Liver (tissue), 9 donors: ENCODE results near the gene OR4K14. TPM values are rescaled to one million over a fixed set of nuclear protein-coding genes. Genes with fewer than 3 reads are reported as not detected.

Experiments
- DNase-seq: peaks from one replicate; pipeline ENCODE4 v3.0.0-alpha.2; 2017; ENCODE audit warnings: low spot score
- H3K27ac ChIP-seq, 2 donors: one replicate each; pipeline ENCODE4 v1.7.0; 2013; ENCODE audit warnings: inconsistent platforms in 2 of 2, low read length in 2 of 2, control low read depth in 1 of 2, low read depth in 1 of 2, mild to moderate bottlenecking in 1 of 2
- H3K27me3 ChIP-seq, 4 donors: one replicate each; pipeline versions ENCODE4 v1.6.1 to v1.7.0; 2013; ENCODE audit warnings: low read length in 3 of 4, inconsistent platforms in 1 of 4, mild to moderate bottlenecking in 1 of 4, moderate library complexity in 1 of 4; ENCODE audit not compliant: control insufficient read depth in 4 of 4, insufficient read depth in 4 of 4
- H3K36me3 ChIP-seq, 4 donors: one replicate each; pipeline versions ENCODE4 v1.6.1 to v1.7.0; 2013; ENCODE audit warnings: low read length in 3 of 4, mild to moderate bottlenecking in 3 of 4, low read depth in 1 of 4, moderate library complexity in 1 of 4; ENCODE audit not compliant: control insufficient read depth in 4 of 4, insufficient read depth in 3 of 4
- H3K4me1 ChIP-seq, 4 donors: one replicate each; pipeline versions ENCODE4 v1.6.1 to v1.7.0; 2013; ENCODE audit warnings: low read length in 3 of 4, mild to moderate bottlenecking in 3 of 4, moderate library complexity in 1 of 4; ENCODE audit not compliant: control insufficient read depth in 4 of 4, insufficient read depth in 4 of 4
- H3K4me3 ChIP-seq, 3 donors: one replicate each; pipeline versions ENCODE4 v1.6.1 to v1.7.0; 2013; ENCODE audit warnings: low read length in 3 of 3, control low read depth in 1 of 3, low read depth in 1 of 3, mild to moderate bottlenecking in 1 of 3
- H3K9ac ChIP-seq, 2 donors: one replicate each; pipeline ENCODE4 v1.7.0; 2013; ENCODE audit warnings: low read length in 2 of 2, mild to moderate bottlenecking in 2 of 2, moderate library complexity in 2 of 2, control low read depth in 1 of 2, low read depth in 1 of 2
- H3K9me3 ChIP-seq, 4 donors: one replicate each; pipeline versions ENCODE4 v1.6.1 to v1.7.0; 2013; ENCODE audit warnings: low read length in 3 of 4; ENCODE audit not compliant: control insufficient read depth in 4 of 4
- EGR1 ChIP-seq, 2 donors: IDR thresholded peaks; 2 replicates each; pipeline ENCODE4 v1.6.1; 2016 to 2018; ENCODE audit warnings: antibody characterized with exemption in 2 of 2, low read depth in 2 of 2
- FOXA1 ChIP-seq: IDR thresholded peaks from 2 replicates; pipeline ENCODE4 v1.6.1; 2016; ENCODE audit warnings: antibody characterized with exemption
- FOXA2 ChIP-seq: IDR thresholded peaks from 2 replicates; pipeline ENCODE4 v1.6.1; 2016; ENCODE audit warnings: antibody characterized with exemption
- HNF4A ChIP-seq, 2 donors: conservative IDR thresholded peaks; 2 replicates each; pipeline ENCODE4 v1.6.1; 2016; ENCODE audit warnings: antibody characterized with exemption in 2 of 2, mild to moderate bottlenecking in 2 of 2
- HNF4G ChIP-seq: IDR thresholded peaks from 2 replicates; pipeline ENCODE4 v1.6.1; 2016; ENCODE audit warnings: antibody characterized with exemption
- JUND ChIP-seq, 2 donors: IDR thresholded peaks; 2 replicates each; pipeline ENCODE4 v1.6.1; 2016; ENCODE audit warnings: antibody characterized with exemption in 2 of 2
- NR2F2 ChIP-seq: IDR thresholded peaks from 2 replicates; pipeline ENCODE4 v1.6.1; 2016; ENCODE audit warnings: antibody characterized with exemption
- RAD21 ChIP-seq, 2 donors: IDR thresholded peaks; 2 replicates each; pipeline ENCODE4 v1.6.1; 2016; ENCODE audit warnings: antibody characterized with exemption in 2 of 2, mild to moderate bottlenecking in 2 of 2
- RXRA ChIP-seq, 2 donors: IDR thresholded peaks; 2 replicates each; pipeline ENCODE4 v1.6.1; 2017 to 2018; ENCODE audit warnings: antibody characterized with exemption in 2 of 2, mild to moderate bottlenecking in 1 of 2
- SP1 ChIP-seq: IDR thresholded peaks from 2 replicates; pipeline ENCODE4 v1.6.1; 2018; ENCODE audit warnings: antibody characterized with exemption, mild to moderate bottlenecking
- TAF1 ChIP-seq: conservative IDR thresholded peaks from 2 replicates; pipeline ENCODE4 v1.6.1; 2016; ENCODE audit warnings: antibody characterized with exemption, mild to moderate bottlenecking
- YY1 ChIP-seq: IDR thresholded peaks from 2 replicates; pipeline ENCODE4 v1.6.1; 2016; ENCODE audit warnings: antibody characterized with exemption, mild to moderate bottlenecking
- WGBS: extraction: QIAGEN DNeasy Blood & Tissue Kit; methylation state at CpG from one replicate; pipeline ENCODE4 v1.1.7; 2013; 5-methylcytosine and 5-hydroxymethylcytosine counted together
- polyA plus RNA-seq, 2 donors: library from polyadenylated mRNA; stranded (reverse) in 1 of 2; unstranded in 1 of 2; fragments of 200-250 nt in 1 of 2; fragments of >200 nt in 1 of 2; fragmentation: Nextera tagmentation in 1 of 2; extraction: Ambion mirVana in 1 of 2; gene quantifications; one replicate each; pipeline versions ENCODE4 v1.2.1 to v1.2.3, GENCODE V29; 2013 to 2015
- total RNA-seq, 2 donors: library from RNA; depleted of rRNA; stranded (reverse); fragments of >200 nt; gene quantifications; one replicate each; pipeline ENCODE4 v1.2.3, GENCODE V29; 2014
- TF ChIP-seq, protein P1 (sequence below): fragments of 150-350 bp; IDR thresholded peaks from 2 replicates; pipeline ENCODE4 v1.5.1; 2017; ENCODE audit warnings: improper control_type of control experiment, low read depth, low read length; ENCODE audit not compliant: missing input control
- TF ChIP-seq, protein P2 (sequence below): IDR thresholded peaks from 2 replicates; pipeline ENCODE4 v1.6.1; 2016; ENCODE audit warnings: antibody characterized with exemption, mild to moderate bottlenecking
- TF ChIP-seq, protein P3 (sequence below): IDR thresholded peaks from 2 replicates; pipeline ENCODE4 v1.6.1; 2016; ENCODE audit warnings: antibody characterized with exemption
- TF ChIP-seq, protein P4 (sequence below): IDR thresholded peaks from 2 replicates; pipeline ENCODE4 v1.6.1; 2016; ENCODE audit warnings: antibody characterized with exemption
- donor health status: healthy.
- donor health status: healthy.
- donor health status: healthy.
- donor health status: healthy.
- donor health status: healthy.

Gene OR4K14, protein sequence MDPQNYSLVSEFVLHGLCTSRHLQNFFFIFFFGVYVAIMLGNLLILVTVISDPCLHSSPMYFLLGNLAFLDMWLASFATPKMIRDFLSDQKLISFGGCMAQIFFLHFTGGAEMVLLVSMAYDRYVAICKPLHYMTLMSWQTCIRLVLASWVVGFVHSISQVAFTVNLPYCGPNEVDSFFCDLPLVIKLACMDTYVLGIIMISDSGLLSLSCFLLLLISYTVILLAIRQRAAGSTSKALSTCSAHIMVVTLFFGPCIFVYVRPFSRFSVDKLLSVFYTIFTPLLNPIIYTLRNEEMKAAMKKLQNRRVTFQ
- total RNA-seq: not detected
- not detected for polyA plus RNA-seq

DNA sequence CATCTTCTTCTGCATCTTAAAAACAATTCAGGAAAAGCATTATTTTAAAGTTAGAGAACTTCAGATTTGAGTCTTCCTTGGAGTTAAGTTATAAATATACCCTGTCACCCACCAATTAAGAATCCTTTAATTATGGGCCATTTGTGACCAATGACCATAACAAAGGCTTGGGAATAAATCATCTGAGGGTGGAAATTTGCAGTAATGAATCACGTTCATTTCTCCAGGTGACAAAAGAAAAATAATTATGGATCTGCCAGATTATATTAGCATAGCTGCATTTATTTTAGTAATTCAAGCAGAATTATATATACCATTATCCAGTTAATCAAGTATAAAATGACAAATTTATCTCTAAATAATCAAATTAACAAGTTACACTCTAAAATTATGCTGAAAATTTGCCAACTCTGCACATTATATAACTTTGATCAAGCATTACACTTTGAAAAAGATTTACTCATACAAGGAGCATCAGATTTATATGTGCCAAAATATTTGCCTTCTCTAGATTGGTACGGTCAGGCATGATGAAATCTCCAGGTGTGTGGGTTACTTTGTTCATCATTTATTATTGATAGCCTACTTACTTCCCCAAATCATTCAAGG lies at the start of gene OR4K14:
TSS of gene OR4K14 (minus strand) at position 51 of the 609 bp plus-strand sequence. CDS start 4,114 bp downstream, outside the sequence.
- no peaks in the 10 kb centered on the region for H3K36me3 ChIP-seq
- H3K4me3 ChIP-seq: no peak within 1 kb of the TSS
- peaks cover 0 to 4% (median 4%) of the 10 kb centered on the region in 4 donors for H3K9me3 ChIP-seq
- no peak within 1 kb of the TSS for H3K27ac ChIP-seq
- no peak within 1 kb of the TSS for H3K9ac ChIP-seq
- H3K27me3 ChIP-seq: no peaks in the 10 kb centered on the region
- no peaks in the 10 kb centered on the region for H3K4me1 ChIP-seq
- 65% methylated on average over 2 of the region's 2 CpGs for WGBS
- DNase-seq: no peak
- TF ChIP-seq FOXA1: no peak
- TF ChIP-seq, protein P1, sequence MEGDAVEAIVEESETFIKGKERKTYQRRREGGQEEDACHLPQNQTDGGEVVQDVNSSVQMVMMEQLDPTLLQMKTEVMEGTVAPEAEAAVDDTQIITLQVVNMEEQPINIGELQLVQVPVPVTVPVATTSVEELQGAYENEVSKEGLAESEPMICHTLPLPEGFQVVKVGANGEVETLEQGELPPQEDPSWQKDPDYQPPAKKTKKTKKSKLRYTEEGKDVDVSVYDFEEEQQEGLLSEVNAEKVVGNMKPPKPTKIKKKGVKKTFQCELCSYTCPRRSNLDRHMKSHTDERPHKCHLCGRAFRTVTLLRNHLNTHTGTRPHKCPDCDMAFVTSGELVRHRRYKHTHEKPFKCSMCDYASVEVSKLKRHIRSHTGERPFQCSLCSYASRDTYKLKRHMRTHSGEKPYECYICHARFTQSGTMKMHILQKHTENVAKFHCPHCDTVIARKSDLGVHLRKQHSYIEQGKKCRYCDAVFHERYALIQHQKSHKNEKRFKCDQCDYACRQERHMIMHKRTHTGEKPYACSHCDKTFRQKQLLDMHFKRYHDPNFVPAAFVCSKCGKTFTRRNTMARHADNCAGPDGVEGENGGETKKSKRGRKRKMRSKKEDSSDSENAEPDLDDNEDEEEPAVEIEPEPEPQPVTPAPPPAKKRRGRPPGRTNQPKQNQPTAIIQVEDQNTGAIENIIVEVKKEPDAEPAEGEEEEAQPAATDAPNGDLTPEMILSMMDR: no peak
- TF ChIP-seq, protein P2, sequence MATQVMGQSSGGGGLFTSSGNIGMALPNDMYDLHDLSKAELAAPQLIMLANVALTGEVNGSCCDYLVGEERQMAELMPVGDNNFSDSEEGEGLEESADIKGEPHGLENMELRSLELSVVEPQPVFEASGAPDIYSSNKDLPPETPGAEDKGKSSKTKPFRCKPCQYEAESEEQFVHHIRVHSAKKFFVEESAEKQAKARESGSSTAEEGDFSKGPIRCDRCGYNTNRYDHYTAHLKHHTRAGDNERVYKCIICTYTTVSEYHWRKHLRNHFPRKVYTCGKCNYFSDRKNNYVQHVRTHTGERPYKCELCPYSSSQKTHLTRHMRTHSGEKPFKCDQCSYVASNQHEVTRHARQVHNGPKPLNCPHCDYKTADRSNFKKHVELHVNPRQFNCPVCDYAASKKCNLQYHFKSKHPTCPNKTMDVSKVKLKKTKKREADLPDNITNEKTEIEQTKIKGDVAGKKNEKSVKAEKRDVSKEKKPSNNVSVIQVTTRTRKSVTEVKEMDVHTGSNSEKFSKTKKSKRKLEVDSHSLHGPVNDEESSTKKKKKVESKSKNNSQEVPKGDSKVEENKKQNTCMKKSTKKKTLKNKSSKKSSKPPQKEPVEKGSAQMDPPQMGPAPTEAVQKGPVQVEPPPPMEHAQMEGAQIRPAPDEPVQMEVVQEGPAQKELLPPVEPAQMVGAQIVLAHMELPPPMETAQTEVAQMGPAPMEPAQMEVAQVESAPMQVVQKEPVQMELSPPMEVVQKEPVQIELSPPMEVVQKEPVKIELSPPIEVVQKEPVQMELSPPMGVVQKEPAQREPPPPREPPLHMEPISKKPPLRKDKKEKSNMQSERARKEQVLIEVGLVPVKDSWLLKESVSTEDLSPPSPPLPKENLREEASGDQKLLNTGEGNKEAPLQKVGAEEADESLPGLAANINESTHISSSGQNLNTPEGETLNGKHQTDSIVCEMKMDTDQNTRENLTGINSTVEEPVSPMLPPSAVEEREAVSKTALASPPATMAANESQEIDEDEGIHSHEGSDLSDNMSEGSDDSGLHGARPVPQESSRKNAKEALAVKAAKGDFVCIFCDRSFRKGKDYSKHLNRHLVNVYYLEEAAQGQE: no peak
- TF ChIP-seq EGR1 (IDR thresholded peaks at IDR 0.05; ENCODE audit: low read depth in 2 of 2): no peak
- TF ChIP-seq RXRA (IDR thresholded peaks at IDR 0.05): no peak
- TF ChIP-seq SP1: no peak
- TF ChIP-seq, protein P3, sequence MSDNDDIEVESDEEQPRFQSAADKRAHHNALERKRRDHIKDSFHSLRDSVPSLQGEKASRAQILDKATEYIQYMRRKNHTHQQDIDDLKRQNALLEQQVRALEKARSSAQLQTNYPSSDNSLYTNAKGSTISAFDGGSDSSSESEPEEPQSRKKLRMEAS: no peak

DNA sequence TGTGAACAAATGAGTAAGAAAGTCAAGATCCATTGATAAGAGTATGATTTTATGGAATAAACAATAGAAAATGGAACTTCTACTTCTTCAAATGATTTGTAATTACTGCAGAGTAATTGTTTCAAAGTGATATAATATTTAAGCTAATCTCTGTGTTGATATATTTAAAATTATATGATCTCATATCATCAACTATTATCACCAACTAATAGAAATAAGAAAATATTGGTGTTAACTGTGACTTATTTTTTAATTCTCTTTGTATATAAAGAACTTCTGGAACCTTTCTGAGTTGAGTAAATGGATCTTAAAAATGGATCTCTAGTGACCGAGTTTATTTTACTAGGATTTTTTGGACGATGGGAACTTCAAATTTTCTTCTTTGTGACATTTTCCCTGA lies 40.6 kb upstream of the OR4K14 start, which contains the start of gene OR4L1:
TSS of gene OR4L1 (plus strand) at position 301 of the 400 bp plus-strand sequence. CDS start at position 301, 0 bp downstream.
- Histone ChIP-seq H3K4me3 (no peak within 1 kb of the TSS), H3K9me3 (peaks cover 0 to 4% (median 0%) of the 10 kb centered on the region in 4 donors), H3K36me3 (no peaks in the 10 kb centered on the region), H3K9ac (no peak within 1 kb of the TSS), H3K27me3 (no peaks in the 10 kb centered on the region), H3K4me1 (no peaks in the 10 kb centered on the region), H3K27ac (no peak within 1 kb of the TSS)
- DNase-seq: no peak
- 57% methylated on average over 2 of the region's 2 CpGs for WGBS
- no peak for TF ChIP-seq FOXA2
- TF ChIP-seq, protein P2: no peak
- TF ChIP-seq HNF4G: no peak
- TF ChIP-seq HNF4A (conservative IDR thresholded peaks at IDR 0.05): no peak
- TF ChIP-seq RAD21 (IDR thresholded peaks at IDR 0.05): no peak
- TF ChIP-seq, protein P1: no peak
- TF ChIP-seq, protein P3: no peak
- TF ChIP-seq, protein P4, sequence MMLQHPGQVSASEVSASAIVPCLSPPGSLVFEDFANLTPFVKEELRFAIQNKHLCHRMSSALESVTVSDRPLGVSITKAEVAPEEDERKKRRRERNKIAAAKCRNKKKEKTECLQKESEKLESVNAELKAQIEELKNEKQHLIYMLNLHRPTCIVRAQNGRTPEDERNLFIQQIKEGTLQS: no peak
- no peak for TF ChIP-seq YY1
- no peak for TF ChIP-seq TAF1
- no peak for TF ChIP-seq EGR1 (IDR thresholded peaks at IDR 0.05; ENCODE audit: low read depth in 2 of 2)
- TF ChIP-seq RXRA (IDR thresholded peaks at IDR 0.05): no peak
- no peak for TF ChIP-seq SP1
- no peak for TF ChIP-seq NR2F2
- no peak for TF ChIP-seq JUND (IDR thresholded peaks at IDR 0.05)
